Kidney (tissue), 14 donors: ENCODE measurements around the gene VDR. TPM values are rescaled to one million over a fixed set of nuclear protein-coding genes. Genes with fewer than 3 reads are reported as not detected.

Source experiments
- DNase-seq, 5 donors: peaks; one replicate each; pipeline ENCODE4 v3.0.0-alpha.2; 2013 to 2020
- FAIRE-seq: peaks from 2 replicates; lab custom pipeline; 2012; peaks lifted over from hg19 to GRCh38; lab: Jason Lieb, UNC
- H3K27ac ChIP-seq, 2 donors: one replicate each; pipeline ENCODE4 v1.7.0; 2013; ENCODE audit warnings: low read depth in 2 of 2, low read length in 2 of 2, inconsistent platforms in 1 of 2
- H3K27me3 ChIP-seq: one replicate; pipeline ENCODE4 v1.7.1; 2013; ENCODE audit warnings: low read length, inconsistent platforms; ENCODE audit not compliant: control insufficient read depth, insufficient read depth
- H3K36me3 ChIP-seq, 3 donors: one replicate each; pipeline versions ENCODE4 v1.7.0 to v1.7.1; 2013; ENCODE audit warnings: low read length in 3 of 3, control low read depth in 1 of 3, inconsistent platforms in 1 of 3; ENCODE audit not compliant: insufficient read depth in 3 of 3, control insufficient read depth in 2 of 3
- H3K4me1 ChIP-seq, 3 donors: one replicate each; pipeline versions ENCODE4 v1.7.0 to v1.7.1; 2013; ENCODE audit warnings: low read length in 3 of 3, inconsistent platforms in 1 of 3, low read depth in 1 of 3; ENCODE audit not compliant: control insufficient read depth in 2 of 3, insufficient read depth in 2 of 3
- H3K4me3 ChIP-seq, 3 donors: one replicate each; pipeline versions ENCODE4 v1.7.0 to v1.8.1; 2013; ENCODE audit warnings: low read length in 3 of 3, control low read depth in 1 of 3, inconsistent platforms in 1 of 3
- H3K9ac ChIP-seq, 3 donors: one replicate each; pipeline versions ENCODE4 v1.7.0 to v1.7.1; 2013; ENCODE audit warnings: low read length in 3 of 3, control low read depth in 1 of 3, inconsistent platforms in 1 of 3
- H3K9me3 ChIP-seq, 3 donors: one replicate each; pipeline versions ENCODE4 v1.7.0 to v1.7.1; 2013; ENCODE audit warnings: low read length in 3 of 3, control low read depth in 1 of 3, inconsistent platforms in 1 of 3; ENCODE audit not compliant: control insufficient read depth in 2 of 3, insufficient read depth in 1 of 3
- intact Hi-C: fragments of 100-400 bp; cut with DNase I; formaldehyde crosslinking; loops from one replicate; pipeline ENCODE4 v1.11.1; 2022
- polyA plus RNA-seq: library from polyadenylated mRNA; stranded (reverse); fragments of 350-450 nt; fragmentation: Illumina TruSeq; extraction: RNeasy Lipid Tissue Mini Kit (QIAGEN cat#74804); gene quantifications from one replicate; pipeline ENCODE4 v1.2.3, GENCODE V29; 2014; ENCODE audit warnings: low read depth, low replicate concordance; ENCODE audit not compliant: insufficient read depth
- total RNA-seq: library from RNA; stranded (reverse); fragmentation: NEBNext Ultra II Directional; extraction: Animal tissue kit (Norgen Biotek cat#: 25700); gene quantifications from one replicate; pipeline ENCODE4 v1.2.1, GENCODE V29; 2021
- TF ChIP-seq, protein P1 (sequence below): IDR thresholded peaks from 3 replicates; pipeline ENCODE4 v1.5.1; 2012; ENCODE audit warnings: mild to moderate bottlenecking, moderate library complexity, borderline replicate concordance; ENCODE audit not compliant: insufficient read depth; ENCODE audit errors: extremely low read depth
- donor health status: control.
- donor health status: control.
- donor health status: control.
- donor health status: control.
- donor health status: control.
- donor health status: DM: yes; HTN: yes; CAD: no.
- donor health status: Normal renal cell carcinoma (clear cell type).

VDR gene
- total and polyA plus RNA-seq, 2 donors from 2014 or later: 14.8 to 19.1 TPM

- no peak for FAIRE-seq
These were observed 7.8 kb upstream of the VDR start for GRCh38 chr12:47912556-47912955.

GRCh38 chr12:47910981-47911380 is 6.2 kb upstream of the VDR start:
- intact Hi-C loops: no loop called here
- no peak for DNase-seq

More at GRCh38 chr12:47912556-47912955, 7.8 kb upstream of the VDR start:
- Histone ChIP-seq H3K4me1 (no peaks in the 10 kb centered on the region), H3K9me3 (no peaks in the 10 kb centered on the region), H3K4me3 (no peak overlapping the region), H3K9ac (no peak overlapping the region), H3K36me3 (no peaks in the 10 kb centered on the region), H3K27me3 (no peaks in the 10 kb centered on the region), H3K27ac (no peak overlapping the region)
- TF ChIP-seq, protein P1, sequence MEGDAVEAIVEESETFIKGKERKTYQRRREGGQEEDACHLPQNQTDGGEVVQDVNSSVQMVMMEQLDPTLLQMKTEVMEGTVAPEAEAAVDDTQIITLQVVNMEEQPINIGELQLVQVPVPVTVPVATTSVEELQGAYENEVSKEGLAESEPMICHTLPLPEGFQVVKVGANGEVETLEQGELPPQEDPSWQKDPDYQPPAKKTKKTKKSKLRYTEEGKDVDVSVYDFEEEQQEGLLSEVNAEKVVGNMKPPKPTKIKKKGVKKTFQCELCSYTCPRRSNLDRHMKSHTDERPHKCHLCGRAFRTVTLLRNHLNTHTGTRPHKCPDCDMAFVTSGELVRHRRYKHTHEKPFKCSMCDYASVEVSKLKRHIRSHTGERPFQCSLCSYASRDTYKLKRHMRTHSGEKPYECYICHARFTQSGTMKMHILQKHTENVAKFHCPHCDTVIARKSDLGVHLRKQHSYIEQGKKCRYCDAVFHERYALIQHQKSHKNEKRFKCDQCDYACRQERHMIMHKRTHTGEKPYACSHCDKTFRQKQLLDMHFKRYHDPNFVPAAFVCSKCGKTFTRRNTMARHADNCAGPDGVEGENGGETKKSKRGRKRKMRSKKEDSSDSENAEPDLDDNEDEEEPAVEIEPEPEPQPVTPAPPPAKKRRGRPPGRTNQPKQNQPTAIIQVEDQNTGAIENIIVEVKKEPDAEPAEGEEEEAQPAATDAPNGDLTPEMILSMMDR: no peak
- intact Hi-C loops: no loop called here
- DNase-seq: no peak

DNA sequence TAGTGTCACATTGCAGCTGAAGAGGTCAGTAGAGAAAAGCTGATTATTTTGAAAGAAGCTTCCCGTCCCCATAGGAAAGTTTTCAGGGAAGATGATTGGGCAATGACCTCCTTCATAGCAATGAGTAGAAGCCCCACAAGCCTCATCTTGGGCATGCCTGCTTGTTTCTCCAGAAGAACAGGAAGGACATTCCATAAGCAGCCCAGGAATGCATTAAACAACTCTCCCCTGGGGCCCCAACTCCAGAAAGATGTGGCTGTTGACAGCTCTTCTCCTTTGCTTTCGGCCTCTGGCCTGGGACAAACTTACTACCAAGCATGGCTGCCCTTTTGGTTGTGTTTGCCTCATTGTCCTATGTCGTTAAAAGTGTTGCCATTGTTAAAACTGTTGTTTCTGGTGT is 5.7 kb upstream of the VDR start:
- Histone ChIP-seq H3K4me1 (no peaks in the 10 kb centered on the region), H3K9ac (no peak overlapping the region), H3K27me3 (no peaks in the 10 kb centered on the region), H3K4me3 (no peak overlapping the region), H3K36me3 (no peaks in the 10 kb centered on the region), H3K9me3 (no peaks in the 10 kb centered on the region), H3K27ac (no peak overlapping the region)
- no peak for FAIRE-seq
- TF ChIP-seq, protein P1: no peak
- no peak for DNase-seq
- intact Hi-C loops: no loop called here

More at GRCh38 chr12:47910981-47911380, 6.2 kb upstream of the VDR start:
- Histone ChIP-seq H3K36me3 (no peaks in the 10 kb centered on the region), H3K9ac (no peak overlapping the region), H3K4me1 (no peaks in the 10 kb centered on the region), H3K27ac (no peak overlapping the region), H3K4me3 (no peak overlapping the region), H3K9me3 (no peaks in the 10 kb centered on the region), H3K27me3 (no peaks in the 10 kb centered on the region)
- TF ChIP-seq, protein P1: no peak
- FAIRE-seq: no peak
